Esophagus muscularis mucosa (tissue), 4 donors: ENCODE data around the gene R3HDM4.

Source experiments
- EP300 ChIP-seq: sonication (generic); formaldehyde crosslinking; IDR thresholded peaks from one replicate; pipeline ENCODE4 v1.6.1; 2017; ENCODE audit warnings: antibody characterized with exemption
- POLR2A ChIP-seq: fragments of 450-650 bp; IDR thresholded peaks from one replicate; pipeline ENCODE4 v1.6.1; 2017; ENCODE audit warnings: antibody characterized with exemption, moderate library complexity, mild to moderate bottlenecking, low read depth
- POLR2AphosphoS5 ChIP-seq, 2 donors: sonication (generic); formaldehyde crosslinking; IDR thresholded peaks; one replicate each; pipeline ENCODE4 v1.6.1; 2017; ENCODE audit warnings: antibody characterized with exemption in 2 of 2
- TF ChIP-seq, protein P1 (sequence below), 3 experiments: fragments of 200-600 bp in 2 of 3; fragments of 450-650 bp in 1 of 3; sonication (generic) in 2 of 3; IDR thresholded peaks; one replicate each; pipeline ENCODE4 v1.5.1; 2017 to 2019; ENCODE audit warnings: antibody characterized with exemption in 3 of 3, mild to moderate bottlenecking in 2 of 3, moderate library complexity in 1 of 3

DNA sequence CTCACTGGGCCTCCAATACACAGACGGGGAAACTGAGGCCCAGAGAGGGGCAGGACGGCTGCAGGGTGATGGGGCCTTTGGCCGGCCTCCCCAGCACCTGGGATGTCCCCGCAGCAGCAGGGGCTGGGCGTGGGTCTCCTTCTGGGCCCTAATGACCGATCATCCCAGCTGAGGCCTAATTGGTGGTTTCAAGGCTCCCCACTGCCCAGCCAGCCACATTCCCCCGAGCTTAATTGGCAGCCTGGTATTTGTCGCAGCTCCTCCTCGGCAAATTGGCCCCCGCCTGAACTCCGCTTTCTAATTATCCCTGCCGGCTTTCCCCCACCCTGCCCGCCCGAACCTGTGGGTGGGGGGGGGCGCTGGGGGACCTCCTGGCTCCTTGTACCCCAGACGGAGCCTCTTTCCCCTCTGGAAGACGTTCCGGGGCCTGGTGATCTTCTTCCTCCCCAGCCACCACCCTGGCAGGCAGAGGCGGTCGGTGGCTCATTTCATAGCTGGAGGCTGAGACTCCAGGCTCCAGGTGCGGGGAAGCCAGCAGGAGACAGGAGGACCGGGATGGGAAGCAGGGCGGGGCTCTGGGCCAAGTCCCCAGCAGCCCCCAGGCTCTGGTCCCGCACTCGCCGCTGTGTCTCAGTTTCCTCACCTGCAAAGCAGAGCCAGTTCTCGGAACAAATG, 43.9 kb upstream of the R3HDM4 start:
- TF ChIP-seq, protein P1, sequence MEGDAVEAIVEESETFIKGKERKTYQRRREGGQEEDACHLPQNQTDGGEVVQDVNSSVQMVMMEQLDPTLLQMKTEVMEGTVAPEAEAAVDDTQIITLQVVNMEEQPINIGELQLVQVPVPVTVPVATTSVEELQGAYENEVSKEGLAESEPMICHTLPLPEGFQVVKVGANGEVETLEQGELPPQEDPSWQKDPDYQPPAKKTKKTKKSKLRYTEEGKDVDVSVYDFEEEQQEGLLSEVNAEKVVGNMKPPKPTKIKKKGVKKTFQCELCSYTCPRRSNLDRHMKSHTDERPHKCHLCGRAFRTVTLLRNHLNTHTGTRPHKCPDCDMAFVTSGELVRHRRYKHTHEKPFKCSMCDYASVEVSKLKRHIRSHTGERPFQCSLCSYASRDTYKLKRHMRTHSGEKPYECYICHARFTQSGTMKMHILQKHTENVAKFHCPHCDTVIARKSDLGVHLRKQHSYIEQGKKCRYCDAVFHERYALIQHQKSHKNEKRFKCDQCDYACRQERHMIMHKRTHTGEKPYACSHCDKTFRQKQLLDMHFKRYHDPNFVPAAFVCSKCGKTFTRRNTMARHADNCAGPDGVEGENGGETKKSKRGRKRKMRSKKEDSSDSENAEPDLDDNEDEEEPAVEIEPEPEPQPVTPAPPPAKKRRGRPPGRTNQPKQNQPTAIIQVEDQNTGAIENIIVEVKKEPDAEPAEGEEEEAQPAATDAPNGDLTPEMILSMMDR (IDR thresholded peaks at IDR 0.05): no peak
- TF ChIP-seq POLR2A (no peak), POLR2AphosphoS5 (IDR thresholded peaks at IDR 0.05) (no peak), EP300 (no peak)
